Measurements from ENCODE around the gene AMBRA1.

AMBRA1 gene

GRCh38 chr11:46637546-46637945, 43.7 kb upstream of the AMBRA1 start:
- Histone ChIP-seq H3K4me3 (replicated peaks; ENCODE audit: insufficient read depth, low read length) (no peak overlapping the region), H3K27me3 (ENCODE audit: insufficient read depth, poor library complexity, severe bottlenecking) (no peaks in the 10 kb centered on the region), H3K27ac (replicated peaks) (no peak overlapping the region)
- TF ChIP-seq POLR2AphosphoS5 (IDR thresholded peaks at IDR 0.05; ENCODE audit: low read depth) (no peak), REST (IDR thresholded peaks at IDR 0.05; ENCODE audit: insufficient replicate concordance, low read depth) (no peak), SPI1 (IDR thresholded peaks at IDR 0.05; ENCODE audit: borderline replicate concordance, low read depth) (no peak), GABPA (IDR thresholded peaks at IDR 0.05; ENCODE audit: low read depth) (no peak)
- TF ChIP-seq, protein P1, sequence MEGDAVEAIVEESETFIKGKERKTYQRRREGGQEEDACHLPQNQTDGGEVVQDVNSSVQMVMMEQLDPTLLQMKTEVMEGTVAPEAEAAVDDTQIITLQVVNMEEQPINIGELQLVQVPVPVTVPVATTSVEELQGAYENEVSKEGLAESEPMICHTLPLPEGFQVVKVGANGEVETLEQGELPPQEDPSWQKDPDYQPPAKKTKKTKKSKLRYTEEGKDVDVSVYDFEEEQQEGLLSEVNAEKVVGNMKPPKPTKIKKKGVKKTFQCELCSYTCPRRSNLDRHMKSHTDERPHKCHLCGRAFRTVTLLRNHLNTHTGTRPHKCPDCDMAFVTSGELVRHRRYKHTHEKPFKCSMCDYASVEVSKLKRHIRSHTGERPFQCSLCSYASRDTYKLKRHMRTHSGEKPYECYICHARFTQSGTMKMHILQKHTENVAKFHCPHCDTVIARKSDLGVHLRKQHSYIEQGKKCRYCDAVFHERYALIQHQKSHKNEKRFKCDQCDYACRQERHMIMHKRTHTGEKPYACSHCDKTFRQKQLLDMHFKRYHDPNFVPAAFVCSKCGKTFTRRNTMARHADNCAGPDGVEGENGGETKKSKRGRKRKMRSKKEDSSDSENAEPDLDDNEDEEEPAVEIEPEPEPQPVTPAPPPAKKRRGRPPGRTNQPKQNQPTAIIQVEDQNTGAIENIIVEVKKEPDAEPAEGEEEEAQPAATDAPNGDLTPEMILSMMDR (IDR thresholded peaks at IDR 0.05; ENCODE audit: insufficient read depth, low read length): no peak
- DNase-seq (ENCODE audit: low read depth in 1 of 2, low spot score in 1 of 2): no peak

DNA sequence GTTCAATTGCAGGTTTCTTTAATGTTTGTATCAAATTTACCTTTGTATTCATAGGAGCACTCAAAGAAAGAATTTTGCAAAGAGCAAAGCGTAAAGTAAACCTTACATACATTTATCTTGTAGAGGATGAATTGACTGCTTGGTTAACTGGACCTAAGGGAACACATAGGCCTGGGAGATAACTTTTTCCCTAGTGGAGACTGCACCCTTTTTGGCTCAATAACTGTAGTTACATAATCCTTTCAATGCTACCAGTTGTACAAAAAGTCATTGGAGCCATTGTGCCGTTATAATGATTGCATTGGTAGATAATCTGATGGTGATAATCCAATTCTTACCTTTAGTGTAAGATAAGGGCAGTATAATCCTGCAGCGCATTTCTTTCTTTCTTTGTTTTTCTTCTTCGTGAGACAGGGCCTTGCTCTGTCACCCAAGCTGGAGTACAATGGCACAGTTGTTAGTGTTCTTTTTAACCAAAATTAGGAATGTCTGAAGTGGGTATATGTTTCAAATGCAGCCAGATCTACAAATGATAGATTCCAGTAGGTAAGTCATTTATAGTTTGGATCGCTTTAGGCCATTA, 41.8 kb upstream of the AMBRA1 start:
- Histone ChIP-seq H3K27ac (replicated peaks) (no peak overlapping the region; the same call in 1 of the 2 replicates), H3K4me3 (replicated peaks; ENCODE audit: insufficient read depth, low read length) (no peak overlapping the region), H3K27me3 (ENCODE audit: insufficient read depth, poor library complexity, severe bottlenecking) (no peaks in the 10 kb centered on the region)
- DNase-seq (ENCODE audit: low read depth in 1 of 2, low spot score in 1 of 2): no peak
- TF ChIP-seq REST (IDR thresholded peaks at IDR 0.05; ENCODE audit: insufficient replicate concordance, low read depth): no peak
- TF ChIP-seq SPI1 (IDR thresholded peaks at IDR 0.05; ENCODE audit: borderline replicate concordance, low read depth): no peak
- no peak for TF ChIP-seq GABPA (IDR thresholded peaks at IDR 0.05; ENCODE audit: low read depth)
- no peak for TF ChIP-seq POLR2AphosphoS5 (IDR thresholded peaks at IDR 0.05; ENCODE audit: low read depth)
- TF ChIP-seq, protein P1 (IDR thresholded peaks at IDR 0.05; ENCODE audit: insufficient read depth, low read length): no peak

GRCh38 chr11:46633291-46634217, 39.7 kb upstream of the AMBRA1 start:
- Histone ChIP-seq H3K4me3 (replicated peaks; ENCODE audit: insufficient read depth, low read length) (no peak overlapping the region), H3K27me3 (ENCODE audit: insufficient read depth, poor library complexity, severe bottlenecking) (no peaks in the 10 kb centered on the region), H3K27ac (replicated peaks) (no peak overlapping the region)
- no peak for DNase-seq (ENCODE audit: low read depth in 1 of 2, low spot score in 1 of 2)
- TF ChIP-seq REST (IDR thresholded peaks at IDR 0.05; ENCODE audit: insufficient replicate concordance, low read depth) (no peak), POLR2AphosphoS5 (IDR thresholded peaks at IDR 0.05; ENCODE audit: low read depth) (no peak), GABPA (IDR thresholded peaks at IDR 0.05; ENCODE audit: low read depth) (no peak), SPI1 (IDR thresholded peaks at IDR 0.05; ENCODE audit: borderline replicate concordance, low read depth) (no peak)
- TF ChIP-seq, protein P1 (IDR thresholded peaks at IDR 0.05; ENCODE audit: insufficient read depth, low read length): no peak
